LHCN-M2 (cell line): Measurements from ENCODE around the gene CD34. TPM values are rescaled to one million over a fixed set of nuclear protein-coding genes. Genes with fewer than 3 reads are reported as not detected.

ENCODE experiments used
- DNase-seq: peaks from one replicate; pipeline ENCODE4 v3.0.0-alpha.2; 2012; ENCODE audit warnings: low read depth
- total RNA-seq: library from RNA; depleted of rRNA; stranded (reverse); fragments of >200 nt; gene quantifications from 2 replicates; pipeline ENCODE4 v1.2.3, GENCODE V29; 2014

The CD34 gene
- total RNA-seq, 1 experiment from 2014 or later = 2.1 TPM

- DNase-seq = no peak
Measured at GRCh38 chr1:207856276-207857023, 54.5 kb downstream of the CD34 start.

- no peak for DNase-seq
Measured at GRCh38 chr1:207854001-207854400, 56.9 kb downstream of the CD34 start.

GRCh38 chr1:207853372-207853757, 57.6 kb downstream of the CD34 start:
- peak; percentile 85 for DNase-seq

GRCh38 chr1:207852576-207853371, 58.2 kb downstream of the CD34 start:
- no peak for DNase-seq

GRCh38 chr1:207851696-207852095, 59.2 kb downstream of the CD34 start:
- no peak for DNase-seq

GRCh38 chr1:207850621-207851407, 60.1 kb downstream of the CD34 start:
- DNase-seq = no peak

- no peak for DNase-seq
Measured at GRCh38 chr1:207849646-207850045, 61.3 kb downstream of the CD34 start.

GRCh38 chr1:207849016-207849415, 61.9 kb downstream of the CD34 start:
- no peak for DNase-seq

GRCh38 chr1:207848234-207848633, 62.7 kb downstream of the CD34 start:
- DNase-seq = peak; percentile 91

GRCh38 chr1:207847116-207847515, 63.8 kb downstream of the CD34 start:
- DNase-seq = peak; percentile 93

GRCh38 chr1:207845109-207845508, 65.8 kb downstream of the CD34 start:
- DNase-seq = no peak

GRCh38 chr1:207844371-207844770, 66.6 kb downstream of the CD34 start:
- peak; percentile 75 for DNase-seq

GRCh38 chr1:207842506-207842905, 68.4 kb downstream of the CD34 start:
- no peak for DNase-seq

GRCh38 chr1:207841901-207842300, 69.0 kb downstream of the CD34 start:
- no peak for DNase-seq

- no peak for DNase-seq
Measured at GRCh38 chr1:207841293-207841692, 69.6 kb downstream of the CD34 start.

GRCh38 chr1:207840380-207840779, 70.5 kb downstream of the CD34 start:
- DNase-seq = no peak

- no peak for DNase-seq
Measured at GRCh38 chr1:207839083-207839413, 71.9 kb downstream of the CD34 start.

- DNase-seq = no peak
Measured at GRCh38 chr1:207838156-207839082, 72.5 kb downstream of the CD34 start.

GRCh38 chr1:207837673-207838072, 73.3 kb downstream of the CD34 start:
- no peak for DNase-seq

- no peak for DNase-seq
Measured at GRCh38 chr1:207836591-207837347, 74.2 kb downstream of the CD34 start.
